NCI-H748 (cell line): Measurements from ENCODE around the gene AGAP3.

Source experiments
- DNase-seq: peaks from one replicate; lab custom pipeline; 2025; ENCODE audit not compliant: unreplicated experiment; lab: John Stamatoyannopoulos, UW

Gene AGAP3

DNA sequence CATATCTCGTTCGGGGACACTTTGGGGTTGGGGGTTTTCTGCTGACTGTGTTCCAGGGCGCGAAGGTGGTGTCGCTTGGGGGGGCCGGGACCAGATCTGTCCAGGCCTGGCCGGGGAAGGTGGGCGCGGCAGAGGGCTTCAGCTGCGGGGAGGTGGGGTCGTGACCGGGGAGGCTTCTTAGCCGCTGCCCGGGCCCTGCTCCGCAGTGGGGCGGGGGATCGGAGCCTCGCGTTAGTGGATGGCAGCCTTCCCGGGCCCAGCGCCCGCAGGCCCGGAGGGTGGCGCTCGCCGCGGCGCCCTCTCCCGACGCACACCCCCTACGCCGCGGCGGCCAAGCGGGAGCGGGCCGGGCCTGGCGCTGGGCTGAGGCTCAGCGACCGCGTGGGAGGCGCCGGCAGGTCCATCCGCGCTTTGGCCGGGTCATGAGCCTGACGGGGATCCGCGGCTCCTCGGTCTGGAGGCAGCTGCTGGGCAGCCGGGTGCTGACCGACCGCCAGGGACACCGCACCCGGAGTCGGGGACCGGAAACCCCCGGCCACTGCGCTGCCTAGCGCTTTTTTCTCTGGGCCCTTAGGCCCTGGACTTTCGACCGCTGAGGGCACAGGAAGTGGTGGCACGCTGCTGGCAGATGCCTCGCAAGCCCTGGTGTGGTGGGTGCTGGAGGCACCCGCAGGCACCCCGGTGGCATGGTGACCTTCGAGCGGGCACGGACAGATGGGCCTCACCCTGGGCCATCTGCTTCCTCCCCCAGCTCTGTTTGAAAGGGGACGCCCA lies 1.2 kb downstream of the AGAP3 start:
- DNase-seq, result peak; percentile 59

DNA sequence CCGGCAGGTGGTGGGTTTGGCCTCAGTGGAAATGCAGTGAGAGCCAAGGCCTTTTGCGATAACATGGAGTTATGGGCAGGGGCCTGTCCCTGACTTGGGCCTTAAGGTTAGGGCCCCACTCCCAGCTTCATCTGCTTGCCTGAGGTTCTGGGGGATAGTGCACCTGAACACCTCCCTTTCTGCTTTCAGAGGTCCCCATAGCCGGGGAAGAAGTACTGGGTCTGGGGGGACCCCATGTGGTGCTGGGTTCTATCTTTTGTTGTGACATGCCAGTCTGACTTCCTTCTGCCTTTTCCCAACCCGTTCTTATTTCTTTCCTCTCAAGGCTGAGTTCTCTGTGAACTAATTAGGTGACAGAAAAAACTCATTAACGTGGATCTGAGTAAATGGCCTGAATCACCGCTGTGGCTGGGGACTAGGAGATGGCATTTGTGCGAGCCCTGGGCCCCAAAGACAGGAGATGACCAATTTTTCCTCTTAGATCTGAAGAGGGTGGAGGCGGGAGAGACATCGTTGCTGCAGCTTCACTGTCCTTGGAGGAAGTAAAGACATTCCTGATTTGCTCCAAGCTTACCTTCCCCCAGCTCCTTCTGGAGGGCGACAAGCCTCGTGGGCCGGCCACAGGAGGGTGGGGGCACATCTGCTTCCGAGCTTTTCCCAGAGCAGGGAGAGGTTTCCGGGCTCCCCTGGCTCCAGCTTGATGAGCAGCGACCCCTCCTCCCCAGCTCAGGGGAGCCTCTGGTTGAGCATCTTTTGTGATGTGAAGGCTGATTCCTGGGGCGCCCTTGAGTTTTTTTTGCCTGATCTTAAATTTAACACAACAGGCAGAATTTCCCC lies 2.0 kb downstream of the AGAP3 start:
- DNase-seq, result peak; percentile 43

DNA sequence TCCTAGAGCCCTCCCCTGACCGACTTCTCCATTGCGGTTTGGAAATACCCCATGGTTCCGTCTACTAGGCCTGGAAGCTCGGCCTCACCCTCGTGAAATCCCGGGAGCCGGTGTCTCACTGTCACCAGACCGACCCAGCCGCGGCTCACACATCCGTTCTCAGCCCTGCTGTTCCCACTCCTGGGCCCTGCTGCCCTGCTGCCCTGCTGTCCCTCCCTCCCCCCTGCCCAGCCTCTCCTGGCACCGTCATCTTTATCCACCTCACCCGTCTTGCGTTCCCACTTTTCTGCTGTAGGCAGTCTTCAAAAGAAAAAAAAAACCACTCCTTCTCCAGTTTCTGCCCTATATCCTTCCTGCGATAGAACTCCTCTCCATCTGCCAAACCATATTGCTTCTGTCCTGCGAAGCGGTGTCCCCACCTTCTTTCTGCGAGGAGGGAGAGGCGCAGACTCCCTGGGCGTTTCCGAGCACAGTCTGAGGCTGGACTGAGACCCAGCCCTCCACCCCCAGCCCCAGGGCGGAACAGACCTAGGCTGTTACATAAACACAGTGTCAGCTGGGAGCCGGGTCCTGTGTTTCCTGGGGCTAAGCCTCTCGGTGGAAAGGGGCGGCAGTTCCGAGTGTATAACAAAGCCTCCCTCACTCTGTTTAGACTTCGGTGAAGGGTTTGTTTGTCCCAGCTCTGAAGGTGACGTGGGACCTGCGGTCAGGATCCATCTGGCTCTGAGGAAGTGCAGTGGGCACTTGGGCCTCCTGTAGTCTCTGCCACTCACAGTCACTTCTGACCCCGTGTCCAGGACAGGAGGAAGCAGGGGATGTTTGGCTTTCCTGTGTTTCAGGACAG lies 2.8 kb downstream of the AGAP3 start:
- DNase-seq, result no peak

GRCh38 chr7:151089893-151090730 lies 3.8 kb downstream of the AGAP3 start:
- no peak for DNase-seq

DNA sequence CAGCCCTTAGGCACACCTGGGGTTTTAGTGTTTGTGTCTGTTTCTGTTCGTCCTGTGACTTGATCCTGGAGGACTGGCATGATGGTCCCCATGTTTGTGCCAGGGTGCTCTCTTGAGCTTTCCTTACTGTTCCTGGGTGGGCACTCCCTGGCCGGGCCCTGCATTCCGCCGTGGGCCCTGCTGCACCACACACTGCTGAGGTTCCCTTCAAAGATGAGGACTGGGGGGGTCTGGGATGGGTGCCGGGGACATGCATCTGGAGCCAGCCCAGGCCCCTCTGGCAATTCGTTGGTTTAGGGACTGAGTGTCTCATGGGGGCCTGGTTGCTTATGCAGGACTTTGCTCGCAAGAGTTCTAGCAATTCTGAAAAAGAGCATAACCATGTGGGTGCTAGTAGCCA lies 4.7 kb downstream of the AGAP3 start:
- DNase-seq, result no peak

GRCh38 chr7:151091431-151091830 lies 5.2 kb downstream of the AGAP3 start:
- no peak for DNase-seq

- no peak for DNase-seq
Observed at GRCh38 chr7:151091988-151092387, 5.7 kb downstream of the AGAP3 start.

GRCh38 chr7:151093748-151094147 lies 7.5 kb downstream of the AGAP3 start:
- DNase-seq, result no peak

DNA sequence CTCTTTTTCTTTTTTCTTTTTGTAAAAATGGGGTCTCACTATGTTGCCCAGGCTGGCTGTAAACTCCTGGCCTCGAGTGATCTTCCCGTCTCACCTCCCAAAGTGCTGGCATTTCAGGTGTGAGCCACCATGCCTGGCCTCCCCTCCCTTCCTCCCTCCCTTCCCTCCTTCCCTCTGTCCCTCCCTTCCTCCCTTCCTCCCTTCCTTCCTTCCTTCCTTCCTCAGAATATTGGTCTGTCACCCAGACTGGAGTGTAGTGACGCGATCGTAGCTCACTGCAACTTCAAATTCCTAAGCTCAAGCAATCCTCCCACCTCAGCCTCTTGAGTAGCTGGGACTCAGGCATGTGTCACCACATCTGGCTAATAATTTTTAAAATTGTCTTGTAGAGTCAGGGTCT lies 8.4 kb downstream of the AGAP3 start:
- DNase-seq, result no peak

- DNase-seq, result no peak
Observed at GRCh38 chr7:151095123-151095797, 9.0 kb downstream of the AGAP3 start.

DNA sequence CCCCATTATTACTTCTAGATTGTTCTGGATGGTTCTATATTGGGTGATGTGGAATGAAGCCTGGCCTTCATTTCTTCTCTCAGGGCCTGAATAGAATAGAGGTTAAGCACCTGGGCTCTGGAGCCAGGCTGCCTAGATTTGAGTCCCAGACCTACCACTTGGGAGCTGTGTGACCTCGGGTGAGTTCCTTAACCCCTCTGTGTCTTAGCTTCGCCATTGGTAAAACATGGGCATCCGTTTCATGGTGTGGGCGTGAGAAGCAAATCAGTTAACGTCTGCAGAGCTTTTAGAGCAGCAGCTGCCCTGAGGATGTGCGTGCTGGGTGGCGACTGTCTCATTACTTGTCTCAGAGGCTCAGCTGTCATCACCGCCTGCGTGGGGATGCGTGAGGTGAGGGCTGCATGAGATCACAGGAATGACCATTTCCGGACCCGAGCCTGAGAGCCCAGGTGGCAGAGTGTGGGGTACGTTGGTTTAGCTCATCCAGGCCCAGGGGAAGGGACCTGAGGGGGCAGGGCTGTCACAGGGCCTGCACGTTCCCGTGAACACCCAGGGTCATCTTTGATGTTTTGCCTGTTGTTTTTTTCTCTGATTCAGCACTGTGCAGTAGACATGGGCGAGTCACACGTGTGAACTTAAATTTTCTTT lies 9.7 kb downstream of the AGAP3 start:
- no peak for DNase-seq

- no peak for DNase-seq
Observed at GRCh38 chr7:151099486-151100211, 13.4 kb downstream of the AGAP3 start.

DNA sequence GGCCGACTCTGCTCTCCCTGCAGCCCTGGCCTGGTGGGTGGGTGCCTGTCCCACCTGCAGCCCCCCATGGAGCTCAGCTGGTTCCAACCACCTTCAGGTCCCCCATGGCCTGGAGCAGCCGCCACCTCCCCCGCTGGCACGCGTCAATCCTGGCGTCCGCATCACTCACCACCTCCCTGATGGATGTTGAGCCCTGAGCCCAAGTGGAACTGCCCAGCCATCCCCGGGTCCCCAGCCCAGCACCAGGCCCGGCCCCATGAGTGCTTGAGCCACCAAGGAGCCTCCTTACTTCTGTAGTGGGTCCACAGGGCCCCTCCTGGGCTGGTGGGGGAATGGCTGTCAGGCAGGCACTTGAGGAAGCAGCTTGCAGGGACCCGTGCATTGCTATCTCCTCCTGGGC lies 14.6 kb downstream of the AGAP3 start:
- no peak for DNase-seq

- no peak for DNase-seq
Observed at GRCh38 chr7:151101621-151102396, 15.5 kb downstream of the AGAP3 start.

GRCh38 chr7:151102991-151103390 lies 16.7 kb downstream of the AGAP3 start:
- no peak for DNase-seq

GRCh38 chr7:151103973-151104372 lies 17.7 kb downstream of the AGAP3 start:
- no peak for DNase-seq

- DNase-seq, result no peak
Observed at GRCh38 chr7:151104411-151105235, 18.3 kb downstream of the AGAP3 start.
